ENCODE data around the gene OPA1. TPM values are rescaled to one million over a fixed set of nuclear protein-coding genes. Genes with fewer than 3 reads are reported as not detected.

OPA1 gene
- total RNA-seq, 1 experiment from 2014 or later = 72.0 TPM

GRCh38 chr3:193693774-193694173 lies 100.8 kb downstream of the OPA1 start (continued):
- TF ChIP-seq ELF1 (IDR thresholded peaks at IDR 0.05; ENCODE audit: borderline replicate concordance, low read depth) (no peak), CBX3 (IDR thresholded peaks at IDR 0.05; ENCODE audit: low read depth) (no peak), EZH2 (IDR thresholded peaks at IDR 0.05) (no peak), MAX (IDR thresholded peaks at IDR 0.05) (no peak), POLR2AphosphoS5 (IDR thresholded peaks at IDR 0.05; ENCODE audit: low read depth, low read length) (no peak), EZH2phosphoT487 (IDR thresholded peaks at IDR 0.05; ENCODE audit: borderline replicate concordance) (no peak)

- POLR2A ChIA-PET = no interaction called here
- Histone ChIP-seq H3K36me3 (ENCODE audit: control insufficient read depth in 1 of 2, insufficient read depth in 2 of 2, low read length in 2 of 2) (0 out of 4 replicates have a peak, but pooled peaks cover 0 to 3% of the 10 kb centered on the region in 2 experiments), H3K9me2 (ENCODE audit: insufficient read depth) (no peaks in the 10 kb centered on the region), H4K20me1 (ENCODE audit: insufficient read depth) (no peaks in the 10 kb centered on the region), H3K9ac (ENCODE audit: low read length) (no peak overlapping the region), H3K4me3 (replicated peaks in 1 of 2; ENCODE audit: low read depth in 1 of 2, low read length in 2 of 2) (no peak overlapping the region), H3K27ac (ENCODE audit: low read depth, low read length) (no peak overlapping the region), H2AFZ (ENCODE audit: low read depth, low read length, poor library complexity, severe bottlenecking) (no peak overlapping the region), H3K4me2 (ENCODE audit: low read length) (no peak overlapping the region), H3K9me3 (ENCODE audit: control insufficient read depth in 1 of 2, insufficient read depth in 1 of 2, low read depth in 1 of 2, low read length in 2 of 2) (no peaks in the 10 kb centered on the region), H3K79me2 (ENCODE audit: insufficient read depth, low read length) (no peaks in the 10 kb centered on the region), H3K27me3 (ENCODE audit: insufficient read depth, low read length) (no peaks in the 10 kb centered on the region), H3K4me1 (ENCODE audit: control insufficient read depth in 1 of 2, insufficient read depth in 2 of 2, low read length in 2 of 2) (no peaks in the 10 kb centered on the region)
- ATAC-seq = no peak
- no peak for TF ChIP-seq TCF7L2 (IDR thresholded peaks at IDR 0.05; ENCODE audit: borderline replicate concordance, extremely low read depth, insufficient read depth, insufficient read length)
- no peak for TF ChIP-seq CTCF (IDR thresholded peaks at IDR 0.05 in 2 of 3, conservative IDR thresholded peaks at IDR 0.05 in 1 of 3; ENCODE audit: borderline replicate concordance in 1 of 3, insufficient read depth in 1 of 3, low read depth in 2 of 3, low read length in 2 of 3)
- TF ChIP-seq ZNF274 (IDR thresholded peaks at IDR 0.05; ENCODE audit: low read depth, low read length) = no peak
- no peak for TF ChIP-seq JUND (IDR thresholded peaks at IDR 0.05)
- TF ChIP-seq, protein P1, sequence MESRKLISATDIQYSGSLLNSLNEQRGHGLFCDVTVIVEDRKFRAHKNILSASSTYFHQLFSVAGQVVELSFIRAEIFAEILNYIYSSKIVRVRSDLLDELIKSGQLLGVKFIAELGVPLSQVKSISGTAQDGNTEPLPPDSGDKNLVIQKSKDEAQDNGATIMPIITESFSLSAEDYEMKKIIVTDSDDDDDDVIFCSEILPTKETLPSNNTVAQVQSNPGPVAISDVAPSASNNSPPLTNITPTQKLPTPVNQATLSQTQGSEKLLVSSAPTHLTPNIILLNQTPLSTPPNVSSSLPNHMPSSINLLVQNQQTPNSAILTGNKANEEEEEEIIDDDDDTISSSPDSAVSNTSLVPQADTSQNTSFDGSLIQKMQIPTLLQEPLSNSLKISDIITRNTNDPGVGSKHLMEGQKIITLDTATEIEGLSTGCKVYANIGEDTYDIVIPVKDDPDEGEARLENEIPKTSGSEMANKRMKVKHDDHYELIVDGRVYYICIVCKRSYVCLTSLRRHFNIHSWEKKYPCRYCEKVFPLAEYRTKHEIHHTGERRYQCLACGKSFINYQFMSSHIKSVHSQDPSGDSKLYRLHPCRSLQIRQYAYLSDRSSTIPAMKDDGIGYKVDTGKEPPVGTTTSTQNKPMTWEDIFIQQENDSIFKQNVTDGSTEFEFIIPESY (IDR thresholded peaks at IDR 0.05; ENCODE audit: extremely low read depth, insufficient replicate concordance, low read length) = no peak
- no peak for TF ChIP-seq MAX (IDR thresholded peaks at IDR 0.05)
- no peak for TF ChIP-seq POLR2AphosphoS5 (IDR thresholded peaks at IDR 0.05; ENCODE audit: low read depth, low read length)
- TF ChIP-seq SIN3A (IDR thresholded peaks at IDR 0.05; ENCODE audit: low read depth) = no peak
- no peak for TF ChIP-seq EZH2 (IDR thresholded peaks at IDR 0.05)
- TF ChIP-seq YY1 (IDR thresholded peaks at IDR 0.05; ENCODE audit: extremely low read depth, insufficient replicate concordance, low read depth, low read length) = no peak
- TF ChIP-seq ZFX (IDR thresholded peaks at IDR 0.05) = no peak
- no peak for DNase-seq (ENCODE audit: low read depth, low spot score)
- CTCF ChIA-PET = no interaction called here
- intact Hi-C loops (cut with micrococcal nuclease) = no loop called here
- RAD21 ChIA-PET (ENCODE audit: low non-redundant PET in 1 of 2, low total read pairs in 2 of 2, uncharacterized antibody in 2 of 2, unreplicated experiment in 2 of 2) = no interaction called here
- no TSS peak for BruUV-seq (replicated peaks)
Measured at GRCh38 chr3:193701953-193702635, 109.1 kb downstream of the OPA1 start.

Data from HCT116 (cell line).